ENCODE measurements around the gene ATRN. TPM values are rescaled to one million over a fixed set of nuclear protein-coding genes. Genes with fewer than 3 reads are reported as not detected.
"Not testable (repeated sequence)": the region's sequence is repeated elsewhere in the genome, so short reads cannot be mapped to it uniquely, and the experiment has no call there.

The ATRN gene
- total RNA-seq, 1 donor from 2014 or later = 26.3 TPM

DNA sequence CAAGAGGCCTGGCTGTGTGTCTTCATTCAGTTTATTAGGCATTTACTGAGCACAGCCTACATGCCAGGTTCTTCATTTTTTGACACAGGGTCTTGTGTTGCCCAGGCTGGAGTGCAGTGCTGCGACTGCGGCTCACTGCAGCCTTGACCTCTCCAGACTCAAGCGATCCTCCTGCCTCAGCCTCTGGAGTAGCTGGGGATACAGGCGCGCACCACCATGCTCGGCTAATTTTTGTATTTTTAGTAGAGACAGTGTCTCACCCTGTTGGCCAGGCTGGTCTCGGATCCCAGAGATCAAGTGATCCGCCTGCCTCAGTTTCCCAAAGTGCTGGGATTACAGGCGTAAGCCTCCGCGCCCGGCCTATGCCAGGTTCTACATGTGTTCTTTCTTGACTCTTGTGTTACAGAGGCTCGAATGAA is 601 bp upstream of the ATRN start:
- DNase-seq = no peak

DNA sequence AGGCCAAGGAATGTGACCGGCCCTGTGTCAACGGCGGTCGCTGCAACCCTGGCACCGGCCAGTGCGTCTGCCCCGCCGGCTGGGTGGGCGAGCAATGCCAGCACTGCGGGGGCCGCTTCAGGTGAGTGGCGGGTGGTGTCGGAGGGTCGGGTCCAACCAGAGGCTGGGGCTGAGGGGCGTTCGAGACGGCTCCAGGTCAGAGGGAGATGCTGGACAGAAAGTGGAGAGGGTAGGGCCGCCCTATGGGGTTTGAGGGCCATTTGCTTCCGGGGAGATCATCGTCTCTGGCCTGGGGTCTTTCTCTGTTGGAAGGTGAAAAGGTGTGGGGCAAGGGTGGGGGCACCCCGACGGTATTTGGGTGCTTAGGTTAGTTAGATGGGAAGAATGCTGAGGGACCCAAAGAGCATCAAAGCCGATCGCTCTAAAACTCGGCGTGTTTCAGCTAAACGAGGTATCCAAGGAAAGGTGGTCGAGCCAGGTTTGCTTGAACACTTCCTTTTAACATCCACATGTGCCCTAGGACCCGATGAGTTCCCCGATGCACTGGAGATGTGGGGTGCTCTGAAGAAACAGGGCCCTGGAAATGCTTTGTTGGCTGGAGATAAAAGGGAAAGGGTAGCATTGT is 691 bp downstream of the ATRN start:
- no peak for DNase-seq

DNA sequence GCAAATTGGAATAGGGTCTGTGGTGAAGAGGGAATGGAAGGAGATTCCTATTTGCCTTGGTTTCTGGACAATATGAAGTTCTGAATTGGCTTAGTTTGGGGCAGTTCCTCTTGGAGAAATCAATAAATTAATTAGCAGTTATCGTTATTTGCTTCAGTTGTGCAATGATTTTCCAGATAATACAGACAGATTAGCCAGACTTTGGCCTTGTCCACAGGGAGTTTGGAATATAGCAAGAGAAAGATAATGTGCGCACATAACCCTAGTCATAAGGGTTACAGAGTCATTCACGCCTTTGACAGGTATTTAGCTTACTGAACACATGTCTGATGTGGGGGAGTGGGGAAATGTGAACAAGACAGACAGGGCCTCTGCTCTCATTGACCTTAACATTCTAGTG is 1.3 kb downstream of the ATRN start:
- DNase-seq = no peak

DNA sequence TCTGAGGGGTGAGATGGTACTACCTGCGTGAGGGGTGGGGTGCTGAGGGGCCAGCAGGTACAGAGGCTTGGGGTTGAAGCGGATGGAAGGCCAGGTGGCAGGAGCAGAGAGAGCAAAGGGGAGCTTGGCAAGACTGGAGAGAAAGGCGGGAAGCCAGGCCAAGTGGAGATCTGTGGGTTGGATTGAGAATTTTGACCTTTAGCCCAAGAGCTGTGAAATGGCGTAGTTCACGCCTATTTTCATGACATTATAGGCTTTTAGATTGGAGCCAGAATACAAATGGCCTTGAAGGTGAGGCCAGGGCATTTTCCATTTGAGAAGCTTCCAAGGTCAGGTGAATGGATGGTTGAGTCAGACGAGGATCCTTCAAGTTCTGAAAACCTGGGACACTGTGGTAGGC is 2.5 kb downstream of the ATRN start:
- no peak for DNase-seq

DNA sequence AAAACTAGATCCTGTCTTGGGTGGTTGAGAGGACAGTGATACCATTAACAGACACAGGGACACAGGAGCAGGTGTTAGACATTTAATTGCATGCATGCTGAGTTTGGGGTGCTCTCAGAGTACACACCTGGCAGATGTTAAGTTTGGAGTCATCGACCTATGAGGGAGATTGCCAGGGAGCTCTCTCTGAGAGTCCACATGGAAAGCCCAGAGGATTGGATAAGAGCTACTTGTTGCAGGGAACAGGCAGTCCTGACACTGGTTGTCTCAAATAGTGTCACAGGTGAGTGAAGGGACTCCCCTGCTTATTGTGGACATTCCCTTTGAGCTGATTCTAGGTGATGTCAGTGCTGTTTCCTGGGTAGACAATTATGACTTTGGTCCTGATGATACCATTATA is 3.1 kb downstream of the ATRN start:
- DNase-seq = no peak

DNA sequence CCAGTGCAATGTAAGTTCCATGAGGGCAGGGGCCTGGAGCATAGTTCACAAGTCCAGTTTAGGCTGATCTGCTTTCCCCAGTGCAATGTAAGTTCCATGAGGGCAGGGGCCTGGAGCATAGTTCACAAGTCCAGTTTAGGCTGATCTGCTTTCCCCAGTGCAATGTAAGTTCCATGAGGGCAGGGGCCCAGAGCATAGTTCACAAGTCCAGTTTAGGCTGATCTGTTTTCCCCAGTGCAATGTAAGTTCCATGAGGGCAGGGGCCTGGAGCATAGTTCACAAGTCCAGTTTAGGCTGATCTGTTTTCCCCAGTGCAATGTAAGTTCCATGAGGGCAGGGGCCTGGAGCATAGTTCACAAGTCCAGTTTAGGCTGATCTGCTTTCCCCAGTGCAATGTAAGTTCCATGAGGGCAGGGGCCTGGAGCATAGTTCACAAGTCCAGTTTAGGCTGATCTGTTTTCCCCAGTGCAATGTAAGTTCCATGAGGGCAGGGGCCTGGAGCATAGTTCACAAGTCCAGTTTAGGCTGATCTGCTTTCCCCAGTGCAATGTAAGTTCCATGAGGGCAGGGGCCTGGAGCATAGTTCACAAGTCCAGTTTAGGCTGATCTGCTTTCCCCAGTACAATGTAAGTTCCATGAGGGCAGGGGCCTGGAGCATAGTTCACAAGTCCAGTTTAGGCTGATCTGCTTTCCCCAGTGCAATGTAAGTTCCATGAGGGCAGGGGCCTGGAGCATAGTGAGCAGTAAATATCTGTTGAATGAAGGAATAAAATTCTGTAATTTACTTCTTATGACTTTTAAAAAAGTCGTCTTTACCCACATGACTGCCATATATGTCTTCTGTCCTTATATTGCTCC is 6.4 kb downstream of the ATRN start:
- DNase-seq = not testable (repeated sequence)

DNA sequence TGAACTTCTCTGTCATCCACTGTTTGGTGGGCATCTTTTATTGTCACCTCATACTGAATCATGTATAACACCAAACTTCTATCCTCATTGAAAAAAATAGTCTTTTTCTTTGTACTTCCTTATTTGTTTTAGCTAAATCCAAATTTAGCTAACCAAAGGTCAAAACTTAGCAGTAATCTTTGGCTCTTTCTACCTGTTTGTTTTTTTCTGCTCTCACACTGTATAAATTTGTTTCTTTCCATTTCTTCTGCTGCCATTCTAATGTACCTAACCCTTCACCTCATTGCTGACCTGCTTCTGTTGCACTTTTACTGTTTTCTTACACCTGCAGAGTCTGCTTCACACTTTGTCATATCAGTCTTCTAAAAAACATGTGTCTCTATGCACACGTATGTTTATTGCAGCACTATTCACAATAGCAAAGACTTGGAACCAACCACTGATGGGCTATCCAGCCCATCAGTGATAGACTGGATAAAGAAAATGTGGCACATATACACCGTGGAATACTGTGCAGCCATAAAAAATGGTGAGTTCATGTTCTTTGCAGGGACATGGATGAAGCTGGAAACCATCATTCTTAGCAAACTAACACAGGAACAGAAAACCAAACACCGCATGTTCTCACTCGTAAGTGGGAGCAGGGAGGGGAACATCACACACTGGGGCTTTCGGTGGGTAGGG is 7.2 kb downstream of the ATRN start:
- no peak for DNase-seq

DNA sequence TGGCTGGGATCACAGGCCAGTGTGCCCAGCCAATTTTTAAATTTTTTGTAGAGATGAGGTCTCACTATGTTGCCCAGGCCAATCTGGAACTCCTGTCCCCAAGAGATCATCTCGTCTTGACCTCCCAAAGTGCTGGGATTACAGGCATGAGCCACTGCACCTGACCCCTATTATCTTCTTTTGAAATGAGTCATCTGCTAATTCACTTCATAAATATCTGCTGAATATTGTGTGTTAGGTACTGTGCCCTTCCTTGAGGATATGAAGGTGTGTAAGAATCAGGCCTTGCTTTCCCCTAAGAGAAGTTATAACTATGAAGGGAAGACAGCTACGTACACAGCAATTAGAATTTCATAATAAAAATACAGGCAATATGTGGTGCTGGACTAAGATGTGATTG is 8.2 kb downstream of the ATRN start:
- DNase-seq = no peak

DNA sequence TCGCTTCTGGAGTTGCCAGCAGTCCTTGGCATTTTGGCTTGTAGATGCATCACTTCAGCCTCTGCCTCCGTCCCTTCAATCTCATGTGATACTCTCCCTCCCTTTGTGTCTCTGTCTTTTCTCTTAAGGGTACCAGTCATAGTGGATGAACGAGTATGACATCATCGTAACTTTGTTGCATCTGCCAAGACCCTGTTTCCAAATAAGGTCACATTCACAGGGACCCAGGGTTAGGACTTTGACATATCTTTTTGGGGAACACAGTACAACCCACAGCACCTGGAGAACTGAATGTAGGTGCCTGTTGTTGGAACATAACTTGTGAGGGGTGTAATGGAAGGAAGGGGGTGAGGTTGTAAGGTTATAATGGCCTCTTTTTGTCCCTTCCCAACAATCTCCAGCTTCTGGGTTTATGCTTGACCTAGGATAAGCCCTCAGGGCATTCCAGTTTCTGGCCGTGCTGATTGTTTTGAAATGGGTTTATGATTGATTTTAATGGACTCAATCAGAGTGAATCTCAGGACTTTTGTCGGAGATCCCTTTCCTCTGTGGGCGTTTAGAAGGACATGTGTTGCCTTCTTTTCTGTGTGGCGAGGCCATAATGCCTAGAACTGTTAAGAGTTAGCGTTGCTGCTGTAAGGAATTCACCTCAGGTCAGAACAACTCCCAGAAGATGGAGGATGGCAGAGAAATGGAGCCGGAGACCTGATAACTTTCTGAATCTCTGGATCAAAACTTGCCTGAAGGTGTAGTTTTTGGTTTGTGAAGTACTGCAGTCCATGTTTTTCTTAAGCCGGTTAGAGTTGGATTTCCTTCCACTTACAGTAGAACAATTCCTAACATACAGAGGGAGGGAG is 9.2 kb downstream of the ATRN start:
- no peak for DNase-seq

DNA sequence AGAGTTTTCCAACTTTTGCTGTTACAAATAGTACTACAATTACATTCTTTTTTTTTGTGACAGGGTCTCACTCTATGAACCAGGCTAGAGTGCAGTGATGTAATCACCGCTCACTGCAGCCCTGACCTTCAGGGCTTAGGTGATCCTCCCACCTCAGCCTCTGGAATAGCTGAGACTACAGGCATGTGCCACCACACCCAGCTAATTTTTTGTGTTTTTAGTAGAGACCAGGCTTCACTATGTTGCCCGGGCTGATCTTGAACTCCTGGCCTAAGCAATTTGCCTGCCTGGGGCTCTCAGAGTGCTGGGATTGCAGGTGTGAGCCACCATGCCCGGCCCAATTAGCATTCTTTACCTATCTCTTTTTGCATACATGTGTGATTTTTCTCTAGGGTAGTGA is 12.5 kb downstream of the ATRN start:
- DNase-seq = no peak

DNA sequence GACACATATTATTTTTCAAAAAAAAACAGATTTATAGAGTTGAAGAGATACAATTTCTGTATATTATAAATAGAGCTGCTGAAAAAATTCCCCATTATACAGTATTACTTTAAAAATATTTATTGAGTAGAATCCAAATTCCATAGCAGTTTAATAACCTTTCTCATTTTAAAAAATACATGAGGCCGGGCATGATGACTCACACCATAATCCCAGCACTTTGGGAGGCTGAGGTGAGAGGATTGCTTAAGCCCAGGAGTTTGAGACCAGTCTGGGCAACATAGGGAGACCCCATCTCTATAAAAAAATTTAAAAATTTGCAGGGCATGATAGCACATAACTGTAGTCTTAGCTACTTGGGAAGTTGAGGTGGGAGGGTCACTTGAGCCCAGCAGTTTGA is 13.0 kb downstream of the ATRN start:
- DNase-seq = no peak

DNA sequence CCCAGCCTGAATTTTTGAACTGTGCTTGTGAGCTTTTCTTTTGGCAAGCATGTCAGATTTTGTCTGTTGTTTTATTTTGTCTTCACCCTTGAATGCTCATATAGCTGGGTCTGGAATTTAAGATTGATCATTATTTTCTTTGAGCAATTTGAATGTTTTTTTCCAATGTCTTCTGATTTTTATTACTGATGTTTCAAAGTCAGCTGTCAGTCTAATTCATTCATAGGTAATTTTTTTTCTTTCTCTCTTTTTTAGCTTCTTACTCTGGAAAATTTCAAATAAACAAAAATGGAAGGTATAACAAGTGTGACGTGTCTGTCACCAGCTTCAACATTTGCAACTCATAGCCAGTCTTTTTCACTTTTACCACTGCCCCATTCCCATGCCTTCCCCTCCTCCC is 15.1 kb downstream of the ATRN start:
- no peak for DNase-seq

DNA sequence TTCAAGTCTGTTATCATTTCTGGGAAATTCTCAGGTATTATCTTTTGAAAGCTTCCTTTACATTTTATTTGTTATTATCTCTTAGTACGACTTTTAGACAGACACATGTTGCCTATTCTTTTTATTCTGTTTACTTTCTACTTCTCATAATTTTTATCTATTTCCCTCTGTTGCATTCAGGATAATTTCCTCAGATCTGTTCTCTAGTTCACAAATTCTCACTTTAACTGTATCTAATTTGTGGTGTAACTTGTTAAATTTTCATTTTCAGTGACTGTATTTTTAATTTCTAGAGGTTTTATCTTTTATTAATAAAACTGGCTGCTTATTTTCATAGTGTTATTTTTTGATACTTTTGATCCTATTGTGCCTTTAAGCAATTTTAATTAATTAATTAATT is 16.0 kb downstream of the ATRN start:
- no peak for DNase-seq

DNA sequence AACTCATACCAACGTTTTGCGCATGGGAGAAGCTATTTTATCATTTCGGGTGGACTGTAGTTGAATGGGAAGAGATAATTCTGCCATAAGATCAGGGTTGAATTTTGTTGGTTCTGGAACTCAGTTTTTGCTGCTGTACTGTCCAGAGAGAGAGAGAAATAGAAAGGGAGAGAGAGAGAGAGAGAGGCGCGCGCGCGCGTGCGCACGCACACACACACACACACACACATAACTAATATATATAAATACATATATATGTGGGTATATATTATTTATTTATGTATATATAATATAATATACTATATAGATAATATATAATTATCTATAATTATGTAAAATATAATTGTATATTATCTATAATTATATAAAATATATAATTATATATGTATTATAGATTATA is 21.9 kb downstream of the ATRN start:
- no peak for DNase-seq

DNA sequence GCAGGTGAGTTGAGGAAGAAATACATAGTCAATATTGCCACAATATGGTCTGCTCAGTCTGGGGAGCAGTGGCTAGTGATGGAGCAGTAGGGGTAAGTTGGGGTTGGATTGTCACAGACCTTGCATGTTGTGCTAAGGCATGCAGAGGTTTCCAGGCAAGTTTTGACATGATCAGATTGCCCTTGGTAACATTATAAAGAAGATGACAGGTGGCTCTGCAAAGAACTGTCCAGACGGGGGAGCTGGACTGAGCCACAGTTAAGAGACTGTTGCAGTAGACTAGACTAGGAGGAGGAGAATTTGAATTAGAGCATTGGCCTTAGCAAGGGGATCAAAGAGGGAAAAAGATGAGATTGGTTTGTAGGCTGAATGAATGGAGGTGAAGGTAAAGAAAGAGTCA is 23.4 kb downstream of the ATRN start:
- DNase-seq = no peak

DNA sequence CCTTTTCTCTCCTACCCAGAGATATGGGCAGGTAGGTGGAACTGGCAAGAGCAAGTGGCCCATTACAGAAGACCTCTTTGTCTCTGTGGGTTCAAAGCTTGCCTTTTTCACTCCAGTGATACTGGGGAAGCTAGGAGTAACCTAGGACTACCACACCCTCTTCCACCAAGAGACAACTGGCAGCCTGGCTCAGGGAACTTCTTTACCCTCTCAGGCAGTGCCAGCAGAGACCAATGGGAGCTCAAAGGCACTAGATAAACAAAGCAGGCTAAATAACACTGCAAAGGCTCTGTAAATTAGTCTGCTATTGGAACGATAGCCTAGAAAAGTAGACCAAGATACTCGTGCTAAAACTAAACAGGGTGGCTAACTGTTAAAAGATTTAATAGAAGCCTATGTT is 32.1 kb downstream of the ATRN start:
- DNase-seq = no peak

DNA sequence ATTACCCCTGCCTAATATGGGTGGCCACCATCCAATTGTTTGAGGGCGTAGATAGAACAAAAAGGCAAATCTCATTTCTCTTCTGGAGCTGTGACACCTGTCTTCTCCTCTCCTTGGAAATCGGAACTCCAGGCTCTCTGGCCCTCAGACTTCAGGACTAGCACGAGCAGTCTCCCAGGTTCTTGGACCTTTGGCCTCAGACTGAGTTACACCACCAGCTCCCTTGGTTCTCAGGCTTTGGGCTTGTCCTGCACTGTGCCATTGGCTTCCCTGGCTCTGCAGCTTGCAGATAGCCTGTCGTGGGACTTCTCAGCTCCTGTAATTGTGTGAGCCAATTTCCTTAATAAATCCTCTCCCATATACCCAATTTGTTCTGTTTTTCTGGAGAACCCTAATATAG is 34.3 kb downstream of the ATRN start:
- no peak for DNase-seq

DNA sequence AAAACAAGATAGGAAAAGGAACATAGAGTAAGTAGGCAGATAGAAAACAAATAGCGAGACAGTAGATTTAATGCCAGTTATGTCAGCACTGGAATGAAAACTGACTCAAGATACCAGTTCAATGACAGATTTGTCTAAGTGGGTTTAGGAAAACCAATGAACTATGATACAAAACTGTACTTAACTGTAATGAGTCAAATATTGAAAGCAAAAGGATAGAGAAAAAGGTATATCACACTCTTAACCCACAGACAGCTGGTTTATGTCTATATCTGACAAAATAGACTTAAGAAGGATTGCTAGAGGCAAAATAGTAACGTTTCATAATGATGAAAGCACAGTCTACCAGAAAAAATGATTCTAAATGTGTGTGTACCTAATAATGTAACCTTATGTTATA is 38.2 kb downstream of the ATRN start:
- DNase-seq = no peak

DNA sequence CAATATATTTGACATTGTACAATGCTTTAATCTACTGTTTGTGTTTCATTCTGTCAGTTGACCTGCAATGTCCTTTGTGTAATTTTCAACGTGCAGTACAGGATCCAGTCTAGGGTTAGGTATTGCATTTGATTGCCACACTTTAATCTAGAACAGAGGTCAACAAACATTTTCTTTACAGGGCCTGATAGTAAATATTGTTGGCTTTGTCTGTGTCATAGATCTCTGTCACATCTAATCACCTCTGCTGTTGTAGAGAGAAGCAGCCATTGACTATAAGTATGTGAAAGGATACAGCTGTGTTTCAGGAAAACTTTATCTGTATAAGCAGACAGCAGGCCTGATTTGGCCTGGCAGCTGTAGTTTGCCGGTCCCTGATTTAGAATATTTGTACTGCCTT is 39.3 kb downstream of the ATRN start:
- no peak for DNase-seq

DNA sequence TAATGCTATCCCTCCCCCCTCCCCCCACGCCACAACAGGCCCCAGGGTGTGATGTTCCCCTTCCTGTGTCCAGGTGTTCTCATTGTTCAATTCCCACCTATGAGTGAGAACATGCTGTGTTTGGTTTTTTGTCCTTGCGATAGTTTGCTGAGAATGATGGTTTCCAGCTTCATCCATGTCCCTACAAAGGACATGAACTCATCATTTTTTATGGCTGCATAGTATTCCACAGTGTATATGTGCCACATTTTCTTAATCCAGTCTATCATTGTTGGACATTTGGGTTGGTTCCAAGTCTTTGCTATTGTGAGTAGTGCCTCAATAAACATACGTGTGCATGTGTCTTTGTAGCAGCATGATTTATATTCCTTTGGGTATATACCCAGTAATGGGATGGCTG is 41.4 kb downstream of the ATRN start:
- not testable (repeated sequence) for DNase-seq

DNA sequence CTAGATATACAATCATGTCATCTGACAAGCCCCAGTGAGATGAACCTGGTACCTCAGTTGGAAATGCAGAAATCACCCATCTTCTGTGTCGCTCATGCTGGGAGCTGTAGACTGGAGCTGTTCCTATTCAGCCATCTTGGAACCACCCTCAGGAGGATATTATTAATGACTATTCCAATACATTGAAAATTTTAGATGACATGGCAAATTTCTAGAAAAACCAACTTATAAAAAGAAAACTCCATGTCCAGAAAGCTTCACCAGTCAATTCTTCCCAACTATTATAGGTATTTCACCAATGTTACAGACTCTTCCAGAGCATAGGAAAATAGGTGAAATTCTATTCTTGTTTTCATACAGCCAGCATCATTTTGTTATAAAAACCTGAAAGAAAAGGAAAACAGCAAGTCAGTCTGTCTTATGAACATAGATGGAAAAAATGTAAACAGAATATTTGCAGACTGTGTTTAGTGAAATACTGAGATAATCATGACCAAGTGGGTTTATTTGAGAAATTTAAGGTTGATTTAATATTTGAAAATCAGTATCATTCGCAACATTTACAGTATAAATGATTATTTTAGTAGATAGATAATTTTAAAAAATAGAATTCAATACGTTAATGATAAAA is 43.3 kb downstream of the ATRN start:
- no peak for DNase-seq

Measured in skin of body (tissue), 2 donors.